Kidney epithelial cell (primary cell): ENCODE data around the gene DCAF5. TPM values are rescaled to one million over a fixed set of nuclear protein-coding genes. Genes with fewer than 3 reads are reported as not detected.
"Not testable (repeated sequence)": the region's sequence is repeated elsewhere in the genome, so short reads cannot be mapped to it uniquely, and the experiment has no call there.

Experiments
- DNase-seq: peaks from one replicate; pipeline ENCODE4 v3.0.0-alpha.2; 2010; ENCODE audit warnings: low read depth
- H3K27me3 ChIP-seq: 2 replicates; pipeline ENCODE4 v1.6.0; 2011; ENCODE audit warnings: low read length; ENCODE audit not compliant: control insufficient read depth, insufficient read depth
- H3K36me3 ChIP-seq: 2 replicates; pipeline ENCODE4 v1.5.1; 2011; ENCODE audit warnings: low read length; ENCODE audit not compliant: control insufficient read depth, insufficient read depth
- H3K4me3 ChIP-seq: 2 replicates; pipeline ENCODE4 v1.5.1; 2011; ENCODE audit warnings: low read depth, mild to moderate bottlenecking, control low read depth, low read length
- CTCF ChIP-seq: IDR thresholded peaks from 2 replicates; pipeline ENCODE4 v1.5.1; 2011; ENCODE audit warnings: mild to moderate bottlenecking, moderate library complexity, low read length, control low read depth, inconsistent platforms; ENCODE audit not compliant: insufficient read depth, poor library complexity, severe bottlenecking
- total RNA-seq: library from RNA; depleted of rRNA; stranded (reverse); fragments of >200 nt; gene quantifications from 2 replicates; pipeline ENCODE4 v1.2.3, GENCODE V29; 2015

Gene DCAF5
- total RNA-seq, 1 donor from 2014 or later: 23.6 TPM

GRCh38 chr14:69081271-69081670, 71.6 kb downstream of the DCAF5 start:
- DNase-seq: no peak
- Histone ChIP-seq H3K4me3 (no peak overlapping the region), H3K36me3 (no peaks in the 10 kb centered on the region), H3K27me3 (no peaks in the 10 kb centered on the region)
- TF ChIP-seq CTCF: no peak

- no peaks in the 10 kb centered on the region for H3K27me3 ChIP-seq
- H3K36me3 ChIP-seq: no peaks in the 10 kb centered on the region
- DNase-seq: no peak
- TF ChIP-seq CTCF: no peak
- H3K4me3 ChIP-seq: no peak overlapping the region
These were observed 73.2 kb downstream of the DCAF5 start for GRCh38 chr14:69079747-69080146.

- H3K36me3 ChIP-seq: no peaks in the 10 kb centered on the region
- peak; percentile 82 for DNase-seq
- no peaks in the 10 kb centered on the region for H3K27me3 ChIP-seq
- H3K4me3 ChIP-seq: no peak overlapping the region
- no peak for TF ChIP-seq CTCF
These were observed 73.7 kb downstream of the DCAF5 start for GRCh38 chr14:69079188-69079742.

- Histone ChIP-seq H3K36me3 (no peaks in the 10 kb centered on the region), H3K27me3 (no peaks in the 10 kb centered on the region), H3K4me3 (no peak overlapping the region)
- DNase-seq: peak; percentile 93
- no peak for TF ChIP-seq CTCF
These were observed 75.1 kb downstream of the DCAF5 start for GRCh38 chr14:69077841-69078240.

- not testable (repeated sequence) for DNase-seq, H3K4me3 ChIP-seq, H3K27me3 ChIP-seq, H3K36me3 ChIP-seq
These were observed 75.7 kb downstream of the DCAF5 start for GRCh38 chr14:69077185-69077584.

GRCh38 chr14:69076341-69076740, 76.6 kb downstream of the DCAF5 start:
- DNase-seq: no peak
- H3K36me3 ChIP-seq: no peaks in the 10 kb centered on the region
- H3K27me3 ChIP-seq: no peaks in the 10 kb centered on the region
- H3K4me3 ChIP-seq: no peak overlapping the region
- TF ChIP-seq CTCF: no peak
